A204.1 (cell line): ENCODE results near the gene FAM20A.
"Not testable (repeated sequence)": the region's sequence is repeated elsewhere in the genome, so short reads cannot be mapped to it uniquely, and the experiment has no call there.

Source experiments
- FAIRE-seq: peaks from 2 replicates; lab custom pipeline; 2012; peaks lifted over from hg19 to GRCh38; lab: Jason Lieb, UNC

The FAM20A gene

DNA sequence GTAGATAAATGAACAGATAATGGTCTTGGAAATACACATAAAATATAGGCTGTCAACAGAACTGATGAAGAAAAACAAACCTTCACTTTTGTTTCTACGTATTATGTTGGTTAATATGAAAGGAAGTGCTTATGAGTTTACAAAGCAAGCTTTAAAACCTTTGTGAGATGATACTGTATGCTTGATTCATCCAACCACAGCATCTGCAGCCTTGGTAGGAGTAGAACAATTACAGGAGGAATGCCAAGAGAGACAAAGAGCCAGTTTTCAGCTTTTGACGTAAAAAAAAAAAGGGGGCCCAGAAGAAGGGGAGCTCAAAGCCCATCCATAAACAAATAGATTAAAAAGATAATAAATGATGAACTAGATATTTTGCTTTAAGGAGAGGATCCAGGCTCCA is 13.3 kb downstream of the FAM20A start:
- no peak for FAIRE-seq

GRCh38 chr17:68587026-68587425 is 14.1 kb downstream of the FAM20A start:
- no peak for FAIRE-seq

DNA sequence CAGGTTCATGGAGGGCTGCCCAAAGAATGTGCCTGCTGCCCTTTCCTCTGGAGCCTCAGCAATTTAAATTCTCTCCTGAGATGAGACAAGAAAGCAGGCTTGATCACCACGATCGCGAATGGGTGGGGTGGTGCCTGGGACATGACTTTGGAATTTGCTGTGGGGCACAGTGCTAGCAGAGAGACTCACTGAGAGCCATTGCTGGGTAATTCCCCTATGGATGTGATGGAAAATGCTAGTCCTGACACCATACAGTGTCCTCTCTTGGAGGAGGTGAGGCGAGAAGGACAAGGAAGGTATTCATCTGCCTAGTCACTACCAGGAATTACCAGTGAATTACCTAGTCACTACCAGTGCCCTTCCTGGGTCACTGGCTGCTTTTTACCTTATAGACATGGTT is 15.5 kb downstream of the FAM20A start:
- FAIRE-seq, result no peak

DNA sequence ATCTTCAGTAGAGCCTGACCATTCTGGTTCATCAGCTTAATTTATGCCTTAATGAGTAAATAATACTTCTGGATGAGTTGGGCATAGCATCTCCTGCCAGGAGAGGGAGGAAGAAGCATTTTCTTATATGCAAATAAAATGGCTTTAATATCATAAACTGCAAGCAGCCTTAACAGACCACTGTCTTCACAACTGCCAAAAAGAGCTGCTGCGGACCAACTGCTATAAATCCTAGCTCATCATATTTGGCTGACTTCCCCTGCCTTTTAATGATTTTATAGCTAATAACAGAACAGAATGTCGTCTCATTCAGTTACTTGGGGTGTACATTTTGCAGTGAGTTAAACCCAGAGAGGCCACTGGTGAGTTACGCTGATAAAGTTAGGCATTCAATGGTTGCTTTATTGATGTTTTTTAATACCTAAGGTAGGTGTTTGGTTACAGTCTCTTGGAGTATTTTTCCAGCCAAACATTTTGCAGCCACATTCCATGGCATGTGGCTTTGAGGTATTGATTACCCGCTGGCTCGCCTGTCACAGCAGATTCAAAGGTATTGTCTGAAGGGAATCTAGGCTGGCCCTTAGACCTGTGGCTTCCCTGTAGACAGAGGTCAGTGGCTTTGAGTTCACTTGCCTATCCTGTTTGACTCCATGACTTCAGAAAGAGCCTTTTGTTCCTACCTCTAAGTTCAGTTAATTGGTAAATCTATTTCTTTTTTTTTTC is 16.4 kb downstream of the FAM20A start:
- no peak for FAIRE-seq

DNA sequence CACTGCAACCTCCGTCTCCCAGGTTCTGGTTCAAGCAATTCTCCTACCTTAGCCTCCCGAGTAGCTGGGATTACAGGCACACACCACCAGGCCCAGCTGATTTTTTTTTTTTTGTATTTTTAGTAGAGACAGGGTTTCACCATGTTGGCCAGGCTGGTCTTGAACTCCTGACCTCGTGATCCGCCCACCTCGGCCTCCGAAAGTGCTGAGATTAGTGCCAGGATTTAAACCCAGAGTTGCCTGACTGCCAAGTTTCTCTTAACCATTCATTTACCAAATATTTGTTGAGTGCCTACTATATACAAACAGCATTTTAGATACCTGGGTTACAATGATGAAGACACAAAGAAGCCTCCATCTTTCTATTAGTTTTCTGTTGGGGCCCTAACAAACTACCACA is 18.3 kb downstream of the FAM20A start:
- not testable (repeated sequence) for FAIRE-seq

GRCh38 chr17:68581863-68582645 is 19.1 kb downstream of the FAM20A start:
- FAIRE-seq, result no peak

DNA sequence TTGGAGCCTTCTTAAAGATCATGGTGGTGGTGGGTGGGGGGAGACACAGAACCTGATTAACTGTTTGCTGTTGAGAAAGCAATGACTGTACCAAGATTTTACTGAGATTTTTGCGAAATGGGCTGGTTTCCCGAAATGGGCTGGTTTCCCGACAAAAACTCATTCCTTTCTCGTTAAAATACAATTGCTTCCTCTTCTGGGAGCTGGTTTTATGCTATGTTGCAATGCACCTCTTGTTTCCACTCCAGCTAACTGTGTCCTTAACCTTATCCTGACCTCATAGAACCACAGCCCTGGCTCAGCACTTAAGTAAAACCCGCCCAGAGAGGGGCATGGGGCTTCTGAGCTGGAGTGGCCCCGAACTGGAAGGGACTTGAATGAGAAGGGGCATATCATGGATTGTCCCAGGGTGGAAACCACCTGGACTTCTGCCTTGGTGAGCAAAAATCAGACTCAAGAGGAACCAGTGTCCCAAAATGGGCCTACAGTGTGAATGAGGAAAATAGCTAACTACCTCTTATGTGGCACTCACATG is 20.9 kb downstream of the FAM20A start:
- no peak for FAIRE-seq

DNA sequence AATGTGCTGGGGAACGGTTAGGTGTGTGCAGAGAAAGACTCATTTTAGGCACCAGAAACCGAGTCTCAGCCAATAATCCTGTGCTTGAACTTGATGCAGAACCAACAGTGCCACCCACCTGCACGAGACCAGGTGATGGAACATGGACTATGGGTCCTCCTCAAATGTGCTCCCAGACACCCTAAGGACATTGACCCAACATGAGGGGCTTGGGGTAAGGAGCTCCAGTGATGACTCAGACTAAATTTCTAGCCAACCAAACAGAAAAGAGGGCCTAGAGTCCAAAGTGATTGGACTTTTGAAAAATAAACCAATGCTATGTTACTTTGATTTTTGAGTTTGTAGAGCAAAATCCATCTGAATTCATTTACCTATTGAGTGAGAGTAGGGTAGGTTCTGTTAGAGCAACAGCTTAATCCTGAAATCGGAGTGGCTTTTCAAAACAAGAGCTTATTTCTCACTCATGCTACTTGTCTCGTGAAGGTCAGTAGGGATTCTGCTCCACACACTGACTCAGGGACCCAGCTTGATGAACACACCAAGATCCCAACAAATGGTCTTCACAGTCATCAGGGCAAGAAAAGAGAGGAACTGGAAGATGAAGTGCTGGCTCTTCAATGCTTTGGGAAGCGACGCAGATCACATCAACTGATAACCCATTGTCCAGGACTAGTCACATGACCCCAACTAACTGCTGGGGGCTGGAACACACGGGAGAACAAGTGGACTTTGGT is 21.8 kb downstream of the FAM20A start:
- FAIRE-seq, result no peak

- FAIRE-seq, result no peak
These were observed 22.9 kb downstream of the FAM20A start for GRCh38 chr17:68578236-68578635.

DNA sequence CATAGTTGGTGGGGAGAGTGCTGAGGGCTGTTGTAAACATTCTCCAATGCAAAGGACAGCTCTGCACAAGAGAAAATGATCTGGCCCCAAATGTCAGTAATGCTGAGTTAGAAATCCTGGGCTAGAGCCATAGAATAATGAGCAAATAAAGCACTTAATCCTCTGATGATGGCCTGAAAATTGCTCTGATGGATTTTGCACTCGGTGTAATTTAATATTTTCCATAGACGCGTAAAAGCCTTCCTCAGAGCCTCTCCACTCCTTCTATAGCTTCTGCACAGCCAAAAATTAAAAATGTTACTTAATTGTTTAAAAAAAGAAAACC is 23.7 kb downstream of the FAM20A start:
- FAIRE-seq, result no peak

DNA sequence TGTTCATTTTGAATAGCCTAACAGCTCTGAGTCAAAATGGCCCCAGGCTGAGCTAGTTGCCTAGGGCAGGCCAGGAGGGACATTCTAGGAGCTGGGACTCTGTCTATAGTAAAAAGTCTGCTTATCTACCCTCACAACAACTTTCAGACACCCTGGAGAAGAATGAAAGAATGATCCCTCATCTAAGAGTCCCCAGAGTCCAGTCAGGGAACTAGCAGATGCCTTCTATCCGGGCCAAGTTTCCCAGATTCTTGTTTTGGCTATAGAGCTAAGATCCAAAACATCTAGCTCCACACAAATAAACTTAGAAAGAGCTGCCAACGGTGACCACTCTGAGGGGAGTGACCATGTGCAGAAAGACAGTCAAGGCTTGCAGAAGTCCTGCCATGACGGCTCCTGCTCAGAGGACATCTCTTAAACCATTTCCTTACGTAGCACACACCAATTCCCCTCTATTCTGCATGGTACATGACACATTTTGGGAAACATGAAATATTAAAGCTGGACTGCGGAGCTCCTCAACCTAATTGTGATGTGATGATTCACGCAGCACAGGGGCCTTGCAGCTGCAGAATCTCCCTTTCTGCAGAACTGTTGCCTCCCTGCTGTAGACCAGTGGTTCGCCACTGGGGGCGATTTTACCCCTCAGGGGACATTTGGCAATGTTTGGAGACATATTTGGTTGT is 24.2 kb downstream of the FAM20A start:
- no peak for FAIRE-seq

- no peak for FAIRE-seq
These were observed 25.0 kb downstream of the FAM20A start for GRCh38 chr17:68576137-68576536.

DNA sequence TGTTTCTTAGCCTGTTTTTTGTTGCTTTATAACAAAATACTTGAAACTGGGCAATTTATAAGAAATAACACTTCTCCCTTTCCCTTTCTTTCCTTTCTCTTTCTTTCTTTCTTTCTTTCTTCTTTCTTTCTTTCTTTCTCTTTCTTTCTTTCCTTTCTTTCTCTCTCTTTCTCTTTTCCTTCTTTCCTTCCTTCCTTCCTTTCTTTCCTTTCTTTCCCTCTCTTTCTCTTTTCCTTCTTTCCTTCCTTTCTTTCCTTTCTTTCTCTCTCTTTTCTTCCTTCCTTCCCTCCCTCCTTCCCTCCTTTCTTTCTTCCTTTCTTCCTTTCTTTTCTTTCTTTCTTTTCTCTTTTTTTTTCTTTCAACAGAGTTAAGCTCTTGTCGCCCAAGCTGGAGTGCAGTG is 27.8 kb downstream of the FAM20A start:
- FAIRE-seq, result no peak

DNA sequence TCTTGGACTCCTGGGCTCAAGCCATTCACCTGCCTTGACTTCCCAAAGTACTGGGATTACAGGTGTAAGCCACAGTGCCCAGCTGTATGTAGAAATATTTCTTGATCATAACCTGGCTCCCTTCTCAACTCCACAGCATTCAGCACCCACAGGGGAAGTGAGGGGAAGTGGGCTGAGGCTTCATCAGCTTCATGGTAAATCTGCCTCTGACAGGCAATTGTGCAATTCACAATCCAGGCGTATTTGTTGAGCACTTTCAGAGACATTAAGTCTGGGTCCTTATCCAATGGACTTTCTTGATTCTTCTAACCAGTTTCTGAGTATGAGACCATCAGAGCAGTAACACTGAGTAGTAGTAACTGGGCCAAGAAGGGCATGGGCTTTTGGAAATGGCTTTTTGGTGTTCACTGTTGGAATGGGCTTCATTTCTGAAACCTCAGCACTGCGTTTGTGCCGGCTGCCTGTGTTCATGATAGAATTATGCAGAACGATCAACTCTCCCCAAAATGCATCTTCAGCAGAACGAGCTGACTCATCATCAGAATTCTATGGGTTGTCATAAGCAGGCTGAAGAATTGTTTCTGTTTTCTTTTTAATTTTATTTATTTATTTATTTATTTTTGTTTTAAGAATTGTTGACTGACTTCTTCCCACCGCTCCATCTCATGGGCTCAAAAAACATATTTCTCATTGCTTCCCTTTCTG is 28.9 kb downstream of the FAM20A start:
- no peak for FAIRE-seq

- no peak for FAIRE-seq
These were observed 30.6 kb downstream of the FAM20A start for GRCh38 chr17:68570526-68570925.

GRCh38 chr17:68569346-68569745 is 31.8 kb downstream of the FAM20A start:
- FAIRE-seq, result no peak

DNA sequence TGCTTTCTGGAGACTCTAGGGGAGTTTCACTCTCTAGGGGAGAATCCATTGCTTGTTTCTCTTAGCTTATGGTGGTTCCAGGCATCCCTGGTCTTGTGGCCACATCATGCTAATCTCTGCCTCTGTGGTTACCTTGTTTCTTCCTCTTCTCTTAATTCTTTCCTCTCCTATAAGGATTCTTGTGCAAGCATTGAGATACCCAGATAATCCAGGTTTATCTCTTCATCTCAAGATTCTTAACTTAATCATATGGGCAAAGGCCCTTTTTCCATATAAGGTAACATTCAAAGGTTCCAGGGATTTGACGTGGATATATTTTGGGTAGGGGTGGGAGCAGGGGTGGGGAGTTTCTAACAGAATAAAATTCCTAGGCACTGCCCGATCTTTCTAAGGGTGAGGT is 32.6 kb downstream of the FAM20A start:
- FAIRE-seq, result no peak

DNA sequence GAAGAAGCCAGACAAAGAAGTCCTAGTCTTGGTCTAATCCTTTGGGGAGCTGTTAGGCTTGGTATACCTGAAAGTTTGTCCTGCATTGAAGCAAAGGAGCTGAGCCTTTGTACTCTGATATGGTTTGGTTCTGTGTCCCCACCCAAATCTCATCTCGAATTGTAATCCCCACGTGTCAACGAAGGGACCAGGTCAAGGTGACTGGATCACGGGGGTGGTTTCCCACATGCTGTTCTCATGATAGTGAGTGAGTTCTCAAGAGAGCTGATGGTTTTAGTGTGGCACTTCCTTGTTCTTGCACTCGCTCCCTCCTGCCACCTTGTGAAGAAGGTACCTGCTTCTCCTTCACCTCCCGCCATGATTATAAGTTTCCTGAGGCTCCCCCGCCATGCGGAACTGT is 33.6 kb downstream of the FAM20A start:
- FAIRE-seq, result no peak

GRCh38 chr17:68567035-68567434 is 34.1 kb downstream of the FAM20A start:
- no peak for FAIRE-seq

- FAIRE-seq, result no peak
These were observed 34.8 kb downstream of the FAM20A start for GRCh38 chr17:68566442-68566738.

GRCh38 chr17:68565661-68566441 is 35.3 kb downstream of the FAM20A start:
- FAIRE-seq, result no peak
